HG03064 (cell line): Measurements from ENCODE around the gene CALN1.

ENCODE experiments used
- ATAC-seq: cut with Tn5 transposase; IDR thresholded peaks from one replicate; pipeline ENCODE4 v1.9.1; 2021; ENCODE audit warnings: low read depth; ENCODE audit not compliant: unreplicated experiment

Gene CALN1

DNA sequence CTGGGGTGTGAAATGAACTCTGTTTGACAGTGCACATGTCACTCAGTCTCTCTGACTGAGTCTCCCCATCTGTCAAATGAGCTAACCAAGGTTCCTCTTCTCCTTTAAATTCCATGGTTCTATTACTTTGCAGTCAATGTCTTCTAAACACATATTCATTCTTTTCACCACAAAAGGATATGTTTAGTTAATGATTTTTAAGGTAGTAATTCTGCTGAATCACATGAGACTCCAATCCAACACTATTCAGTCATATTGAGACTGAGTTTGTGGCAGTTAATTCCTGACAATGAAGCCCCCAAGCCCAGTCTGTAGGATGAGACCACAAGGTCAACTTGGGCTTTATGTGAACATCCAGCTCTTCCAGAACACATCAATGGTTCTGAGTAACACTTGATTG is 85.3 kb downstream of the CALN1 start:
- ATAC-seq: no peak

DNA sequence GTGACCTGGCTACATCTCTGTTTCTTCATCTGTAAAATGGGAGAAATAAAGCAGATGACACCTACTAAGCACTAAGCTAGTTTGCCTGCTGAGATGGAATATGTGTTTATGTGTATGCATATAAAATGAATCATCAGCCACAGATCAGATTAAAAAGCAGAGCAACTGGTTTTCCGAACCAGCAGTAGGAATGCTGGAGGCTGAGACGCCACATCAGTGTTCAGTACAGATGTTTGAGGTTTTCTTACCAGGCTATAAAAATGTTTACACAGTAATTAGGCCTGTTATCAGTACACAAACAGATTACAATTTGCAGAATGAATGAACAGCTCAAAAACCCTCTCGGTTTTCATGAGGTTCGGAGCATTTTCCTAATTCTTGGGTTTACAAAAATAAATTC is 85.8 kb downstream of the CALN1 start:
- no peak for ATAC-seq

- ATAC-seq: no peak
Measured at GRCh38 chr7:72325561-72325960, 86.6 kb downstream of the CALN1 start.

- ATAC-seq: no peak
Measured at GRCh38 chr7:72321637-72322036, 90.5 kb downstream of the CALN1 start.

GRCh38 chr7:72321081-72321480 is 91.1 kb downstream of the CALN1 start:
- no peak for ATAC-seq

GRCh38 chr7:72317341-72317740 is 94.8 kb downstream of the CALN1 start:
- no peak for ATAC-seq

GRCh38 chr7:72316148-72316547 is 96.0 kb downstream of the CALN1 start:
- no peak for ATAC-seq

- no peak for ATAC-seq
Measured at GRCh38 chr7:72313906-72314305, 98.2 kb downstream of the CALN1 start.

DNA sequence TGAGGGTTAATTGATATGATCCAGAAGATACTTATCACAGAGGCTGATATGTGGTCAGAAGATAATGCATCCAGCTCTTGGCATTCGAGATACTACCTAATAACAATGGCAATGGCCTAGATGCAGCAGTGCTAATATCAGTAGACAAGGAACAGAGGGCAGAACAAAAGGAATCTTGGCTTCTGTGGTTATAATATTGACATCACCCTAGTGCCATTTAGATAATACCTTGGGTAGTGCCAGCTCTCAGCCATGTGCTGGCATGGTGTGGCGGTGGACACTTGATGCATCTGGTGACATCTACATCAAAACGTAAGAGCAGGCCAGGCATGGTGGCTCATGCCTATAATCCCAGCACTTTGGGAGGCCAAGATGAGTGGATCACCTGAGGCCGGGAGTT is 101.8 kb downstream of the CALN1 start:
- ATAC-seq: no peak

GRCh38 chr7:72309476-72309875 is 102.7 kb downstream of the CALN1 start:
- no peak for ATAC-seq

DNA sequence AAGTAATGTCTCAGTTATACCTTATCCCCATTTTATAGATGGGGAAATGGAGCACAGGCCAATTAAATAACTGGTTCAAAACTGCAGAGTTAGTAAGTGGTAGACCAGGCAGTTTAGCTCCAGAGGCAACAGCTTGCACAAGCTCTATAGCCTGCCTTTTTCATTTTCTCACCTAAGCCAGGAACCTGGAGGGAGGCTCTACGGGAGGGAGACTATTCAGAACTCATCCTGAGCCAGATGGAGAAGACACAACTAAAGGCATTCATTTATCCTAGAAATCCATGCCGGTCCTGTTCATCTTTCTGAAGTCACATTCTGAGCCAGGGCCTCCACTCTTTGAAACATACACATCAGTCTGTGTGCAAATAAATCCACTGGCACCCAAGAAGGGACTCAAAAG is 103.2 kb downstream of the CALN1 start:
- no peak for ATAC-seq

GRCh38 chr7:72307566-72307965 is 104.6 kb downstream of the CALN1 start:
- ATAC-seq: no peak

DNA sequence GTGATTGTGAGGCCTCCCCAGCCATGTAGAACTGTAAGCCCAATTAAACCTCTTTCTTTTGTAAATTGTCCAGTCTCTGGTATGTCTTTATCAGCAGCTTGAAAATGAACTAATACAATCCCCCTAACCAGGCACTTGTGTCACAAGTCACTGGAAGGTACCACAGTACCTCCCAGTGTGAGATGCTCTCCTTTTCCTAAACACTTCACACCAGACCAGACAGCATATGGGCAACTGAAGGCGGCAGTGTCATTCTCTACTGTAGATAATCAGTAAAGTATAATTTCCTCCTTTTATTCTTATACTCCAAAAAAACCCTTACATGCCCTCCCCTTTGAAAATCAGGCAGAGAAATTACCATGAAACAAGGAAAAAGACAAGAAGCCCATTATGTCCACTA is 113.2 kb downstream of the CALN1 start:
- no peak for ATAC-seq

GRCh38 chr7:72298091-72298490 is 114.0 kb downstream of the CALN1 start:
- ATAC-seq: no peak

- no peak for ATAC-seq
Measured at GRCh38 chr7:72297636-72298035, 114.5 kb downstream of the CALN1 start.

DNA sequence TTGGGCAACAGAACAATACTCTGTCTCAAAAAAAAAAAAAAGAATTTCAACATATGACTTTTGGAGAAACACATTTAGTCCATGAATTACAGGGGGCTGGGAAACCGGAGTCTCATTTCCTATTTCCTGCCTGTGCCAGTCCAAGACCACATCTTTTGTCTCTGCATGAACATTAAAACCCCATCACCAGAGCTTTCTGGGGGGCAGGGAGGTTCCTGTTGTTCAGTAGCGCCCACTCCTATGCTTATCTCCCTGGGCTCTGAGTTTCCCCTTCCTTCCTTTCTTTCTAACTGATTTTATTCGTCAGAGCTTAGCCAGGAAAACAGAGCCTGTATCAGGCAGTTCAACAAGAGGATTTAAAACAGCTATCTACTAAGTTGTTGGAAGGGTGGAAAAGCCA is 119.3 kb downstream of the CALN1 start:
- ATAC-seq: no peak

GRCh38 chr7:72292118-72292517 is 120.0 kb downstream of the CALN1 start:
- ATAC-seq: no peak

DNA sequence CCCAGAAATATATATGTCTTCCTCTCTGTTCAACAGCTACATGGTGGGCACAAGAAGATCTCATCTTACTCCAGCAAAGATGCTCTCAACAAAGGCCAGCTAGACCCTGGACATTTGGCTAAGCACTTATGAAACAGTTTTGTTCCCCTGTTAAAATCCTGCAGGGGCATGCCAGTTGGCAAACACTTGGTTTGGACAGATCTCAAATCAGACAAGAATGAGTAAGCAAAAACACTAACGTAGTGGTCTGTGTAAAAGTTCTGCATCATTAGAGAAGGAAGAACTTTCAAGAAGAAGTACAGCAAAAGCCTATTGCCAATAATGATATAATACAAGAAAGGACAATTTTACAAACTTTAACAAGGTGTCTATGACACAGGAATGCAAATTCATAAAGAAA is 125.6 kb downstream of the CALN1 start:
- no peak for ATAC-seq

GRCh38 chr7:72283309-72283708 is 128.8 kb downstream of the CALN1 start:
- no peak for ATAC-seq

- ATAC-seq: no peak
Measured at GRCh38 chr7:72281308-72281707, 130.8 kb downstream of the CALN1 start.

- ATAC-seq: no peak
Measured at GRCh38 chr7:72279203-72279602, 132.9 kb downstream of the CALN1 start.

- no peak for ATAC-seq
Measured at GRCh38 chr7:72278550-72278949, 133.6 kb downstream of the CALN1 start.

DNA sequence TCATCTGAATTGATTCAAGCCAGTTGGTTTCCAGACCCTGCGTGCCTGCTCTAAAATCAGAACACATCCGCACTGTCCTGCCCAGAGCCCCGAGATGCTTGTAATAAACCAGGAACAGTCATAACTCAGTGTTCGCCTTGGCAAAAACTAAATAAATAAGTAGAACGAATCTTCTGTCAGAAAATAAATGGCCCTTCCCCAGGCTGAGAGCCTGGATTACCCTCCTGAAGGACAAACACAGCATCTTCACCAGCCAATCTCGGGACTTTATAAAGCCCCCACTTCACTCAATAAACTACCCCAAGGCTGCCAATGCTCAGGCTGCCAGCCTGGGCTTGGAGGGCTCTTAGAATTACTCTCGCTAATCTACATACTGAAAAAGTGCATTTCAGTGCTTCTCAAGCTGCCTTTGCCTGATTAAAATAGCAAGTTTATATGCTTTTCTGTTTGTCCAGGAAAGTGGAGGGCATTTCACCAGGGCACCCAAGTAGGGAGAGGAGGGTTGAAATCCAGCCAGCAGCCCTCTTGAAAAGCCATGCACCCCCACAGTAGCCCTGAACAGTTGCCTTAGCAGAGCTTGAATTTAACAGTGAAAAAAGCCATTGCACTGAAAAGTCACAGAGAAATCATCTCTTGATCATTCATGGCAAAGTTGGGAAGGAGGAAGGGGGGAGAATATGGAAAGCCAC is 136.6 kb downstream of the CALN1 start:
- ATAC-seq: no peak
